Measurements from ENCODE around the gene CTIF.

CTIF gene

DNA sequence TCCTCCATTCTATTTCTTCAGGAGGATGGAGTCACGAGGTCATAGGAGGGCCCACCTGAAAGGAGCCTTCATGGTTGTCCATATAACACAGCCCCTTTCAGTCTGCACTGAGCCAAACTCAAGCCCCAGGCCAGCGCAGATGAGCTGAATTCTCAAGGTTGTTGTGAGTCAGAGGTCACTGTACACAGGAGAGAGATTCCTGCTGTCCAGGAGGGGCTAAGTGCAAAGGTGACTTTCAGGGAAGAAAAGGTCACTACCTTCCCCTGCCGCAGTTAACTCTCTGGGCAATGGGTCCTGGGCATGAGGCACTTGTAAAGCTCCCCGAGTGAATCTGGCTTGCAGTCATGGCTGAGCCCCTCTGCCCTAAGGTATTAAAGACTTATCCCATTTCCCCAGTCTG is 150.7 kb downstream of the CTIF start:
- DNase-seq, result no peak

GRCh38 chr18:48690494-48690893 is 151.7 kb downstream of the CTIF start:
- no peak for DNase-seq

DNA sequence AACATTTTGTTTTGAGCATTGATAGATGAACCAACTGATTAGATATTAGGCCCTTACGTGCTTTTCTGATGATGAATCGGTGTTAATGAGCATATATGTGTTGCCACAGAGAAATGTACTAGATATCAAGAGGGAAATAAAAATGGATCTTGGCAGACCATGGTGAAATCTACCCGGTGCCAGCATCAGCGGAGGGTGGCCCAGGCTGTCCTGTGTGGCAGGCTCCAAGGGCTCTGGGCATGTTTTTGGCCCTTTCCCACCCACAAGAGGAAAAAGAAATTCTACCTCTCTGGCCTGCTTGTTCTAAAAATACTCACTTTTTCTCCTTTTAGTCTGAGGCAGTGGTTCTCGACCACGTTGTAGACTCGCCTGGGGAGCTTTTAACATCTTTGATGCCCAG is 154.2 kb downstream of the CTIF start:
- no peak for DNase-seq

- DNase-seq, result no peak
Measured at GRCh38 chr18:48693625-48694262, 154.9 kb downstream of the CTIF start.

DNA sequence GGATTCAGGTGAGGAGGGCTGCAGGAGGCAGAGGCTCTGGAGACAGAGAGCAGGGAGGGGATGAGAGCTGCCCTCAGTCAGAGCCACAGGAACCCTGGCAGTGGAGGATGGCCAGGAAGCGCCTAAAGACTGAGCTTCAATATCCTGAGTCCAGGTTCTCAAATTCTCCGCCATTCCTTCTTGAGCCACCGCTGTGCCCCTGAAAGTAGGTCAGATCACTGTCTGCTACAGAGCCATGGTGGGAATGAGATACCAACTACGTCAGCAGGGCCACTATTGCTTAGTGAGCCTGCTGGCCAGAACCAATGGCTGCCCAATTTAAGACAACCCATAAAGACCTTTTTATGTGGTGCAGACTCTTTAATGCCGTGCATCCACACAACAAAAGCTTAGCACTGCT is 155.5 kb downstream of the CTIF start:
- no peak for DNase-seq

DNA sequence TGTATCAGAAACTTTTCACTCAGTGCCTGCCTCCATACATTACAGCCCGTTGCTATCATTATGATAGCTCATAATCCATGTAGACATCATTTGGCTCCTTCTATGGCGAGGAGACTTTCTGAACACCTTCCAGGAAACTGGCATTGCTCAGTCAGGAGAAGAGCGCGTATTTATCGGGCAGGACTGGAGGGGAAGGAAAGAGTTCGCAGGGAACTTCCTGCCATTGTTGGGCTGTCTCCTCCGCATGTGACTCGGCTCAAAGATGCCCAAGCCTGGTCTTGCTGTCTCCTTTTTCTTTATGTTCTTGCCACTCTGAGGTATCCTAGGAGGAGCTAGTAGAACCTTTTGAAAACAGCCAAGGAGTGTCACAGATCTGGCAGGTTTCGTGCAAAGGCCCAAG is 156.8 kb downstream of the CTIF start:
- no peak for DNase-seq

GRCh38 chr18:48696218-48696617 is 157.4 kb downstream of the CTIF start:
- DNase-seq, result no peak

DNA sequence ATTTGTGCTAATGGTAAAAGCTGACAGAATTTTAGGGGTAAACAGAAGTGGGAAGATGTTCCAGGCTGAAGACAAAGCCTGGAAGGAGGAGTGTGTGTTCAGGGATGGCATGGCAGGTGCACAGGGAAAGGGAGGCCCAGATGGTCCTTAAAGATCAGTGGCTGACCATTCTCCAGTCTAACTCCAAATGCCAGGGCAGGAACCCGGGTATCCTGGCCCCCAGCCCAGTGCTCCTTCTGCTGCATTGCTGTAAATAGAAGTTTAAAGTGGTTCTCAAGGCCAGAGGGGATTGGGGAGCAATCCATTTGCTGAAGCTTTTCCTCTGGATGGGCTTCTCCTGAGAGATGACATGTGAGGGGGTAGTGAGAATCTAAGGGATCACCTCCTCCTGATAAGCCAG is 158.6 kb downstream of the CTIF start:
- DNase-seq, result no peak

DNA sequence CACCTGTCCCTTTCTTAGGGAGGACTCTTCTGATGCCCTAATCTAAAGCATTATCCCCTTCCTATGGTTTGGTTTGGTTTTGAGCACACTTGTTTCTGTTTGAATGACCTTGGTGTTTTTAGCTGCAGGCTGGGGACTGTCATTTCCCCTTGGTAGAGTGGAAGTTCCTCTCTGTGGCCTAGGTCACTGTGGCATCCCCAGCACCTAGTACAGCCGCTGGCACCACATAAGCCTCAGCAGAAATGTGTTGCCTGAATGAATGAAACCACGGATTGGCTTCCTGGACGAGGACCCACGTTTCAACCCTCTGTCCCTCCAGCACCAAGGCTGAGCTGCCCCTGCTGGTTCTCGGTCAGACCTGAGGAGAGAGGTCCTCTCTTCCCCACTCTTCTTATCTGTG is 159.9 kb downstream of the CTIF start:
- DNase-seq, result no peak

DNA sequence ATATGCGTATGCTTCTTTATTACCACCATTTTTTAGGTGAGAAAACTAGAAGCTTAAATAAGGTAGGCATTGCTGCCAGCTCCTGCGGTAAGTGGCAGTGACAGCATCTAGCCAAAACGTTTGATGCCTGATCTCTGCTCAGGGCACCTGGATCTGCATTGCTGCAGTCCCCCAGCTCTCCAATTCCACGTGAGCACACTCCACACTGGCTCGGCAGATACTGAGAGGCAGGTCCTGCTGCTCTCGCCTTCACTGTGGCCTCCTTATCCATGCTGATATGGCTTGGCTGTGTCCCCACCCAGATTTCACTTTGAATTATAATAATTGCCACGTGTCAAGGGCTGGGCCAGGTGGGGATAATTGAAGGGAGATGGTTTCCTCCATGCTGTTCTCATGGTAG is 160.9 kb downstream of the CTIF start:
- no peak for DNase-seq

DNA sequence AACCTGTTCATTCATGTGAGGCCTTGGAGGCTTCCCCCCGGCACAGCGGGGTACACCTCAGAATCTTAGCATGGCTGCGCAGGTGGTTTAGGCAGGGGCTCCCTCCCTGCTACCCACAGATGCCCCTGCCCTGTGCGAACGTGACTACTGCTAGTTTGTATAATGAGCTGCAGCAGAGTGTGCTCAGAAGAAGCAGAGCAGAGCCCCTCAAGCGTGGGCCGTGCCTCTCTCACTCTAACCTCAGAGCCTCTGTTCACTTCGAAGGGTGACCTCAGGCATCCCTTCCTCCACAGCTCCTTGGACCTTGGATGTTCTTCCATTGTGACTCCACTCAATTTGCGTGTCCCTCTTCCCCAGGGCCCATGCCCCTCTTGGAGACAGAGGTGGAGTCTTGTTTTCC is 161.6 kb downstream of the CTIF start:
- no peak for DNase-seq

DNA sequence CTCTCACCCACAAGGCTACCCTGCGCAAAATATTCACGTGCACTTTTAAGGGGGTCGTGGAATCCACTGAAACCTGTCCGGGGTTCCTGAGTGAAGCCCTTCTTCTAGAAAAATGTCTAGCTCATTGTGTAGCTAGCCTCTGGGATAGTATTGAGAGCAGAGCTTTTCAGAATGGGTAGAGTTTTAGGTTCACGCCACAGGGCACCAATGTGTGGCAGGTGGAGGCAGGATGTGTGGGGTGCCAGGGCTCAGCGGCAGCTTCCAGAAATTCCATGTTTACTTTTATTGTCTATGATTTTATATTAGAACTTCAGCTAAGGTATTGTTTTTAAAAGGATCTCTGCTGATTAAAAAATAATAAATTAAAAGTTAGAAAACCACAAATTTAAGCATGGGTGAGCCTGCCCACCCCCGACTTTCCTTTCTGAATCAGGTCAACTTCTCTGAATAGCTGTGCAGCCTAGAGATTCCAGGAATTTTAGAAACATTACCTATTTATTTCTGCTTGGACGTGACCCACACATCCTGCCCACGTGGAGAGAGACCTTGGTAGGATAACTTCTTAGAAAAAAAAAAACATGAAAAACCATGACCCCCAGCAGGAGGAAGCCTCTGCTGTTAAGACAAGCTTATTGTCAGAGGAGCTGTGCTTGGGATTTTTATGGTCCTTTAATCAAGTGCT is 163.7 kb downstream of the CTIF start:
- DNase-seq, result no peak

DNA sequence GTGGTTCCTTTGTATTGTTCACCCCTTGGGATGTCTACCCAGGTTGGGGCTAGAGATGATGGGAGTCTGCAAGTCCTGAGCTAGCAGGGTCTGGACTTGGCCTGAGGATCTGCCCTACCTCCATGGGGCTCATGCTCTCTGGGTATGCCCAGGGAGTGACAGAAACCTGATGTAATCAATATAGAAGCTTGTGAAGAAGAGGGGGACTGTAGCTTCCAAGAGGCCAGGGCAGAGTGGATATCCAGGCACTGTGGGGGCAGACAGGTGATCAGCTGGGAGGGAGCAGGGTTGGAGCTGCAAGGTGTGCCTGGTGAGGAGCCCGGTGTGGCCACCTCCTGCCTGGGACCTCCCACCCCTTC is 164.2 kb downstream of the CTIF start:
- no peak for DNase-seq

DNA sequence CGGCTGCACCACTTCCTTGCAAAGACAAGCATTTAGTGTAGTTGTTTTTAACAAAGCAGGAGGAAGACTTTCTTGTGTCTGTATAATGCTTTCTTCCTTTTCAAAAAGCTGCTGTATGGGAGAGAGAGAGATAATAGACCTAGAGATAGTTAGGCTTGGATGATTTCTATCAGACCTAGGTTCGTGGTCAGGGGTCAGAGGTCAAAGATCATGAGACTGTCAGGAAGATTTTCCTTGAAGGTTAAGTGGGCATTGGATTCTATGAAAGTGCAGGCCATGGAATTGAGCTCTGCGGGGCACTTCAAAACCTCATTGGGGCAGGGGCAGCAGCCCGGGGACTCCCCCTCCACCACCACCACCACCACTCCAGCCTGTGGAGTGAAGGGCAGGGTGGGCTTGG is 164.6 kb downstream of the CTIF start:
- DNase-seq, result no peak

DNA sequence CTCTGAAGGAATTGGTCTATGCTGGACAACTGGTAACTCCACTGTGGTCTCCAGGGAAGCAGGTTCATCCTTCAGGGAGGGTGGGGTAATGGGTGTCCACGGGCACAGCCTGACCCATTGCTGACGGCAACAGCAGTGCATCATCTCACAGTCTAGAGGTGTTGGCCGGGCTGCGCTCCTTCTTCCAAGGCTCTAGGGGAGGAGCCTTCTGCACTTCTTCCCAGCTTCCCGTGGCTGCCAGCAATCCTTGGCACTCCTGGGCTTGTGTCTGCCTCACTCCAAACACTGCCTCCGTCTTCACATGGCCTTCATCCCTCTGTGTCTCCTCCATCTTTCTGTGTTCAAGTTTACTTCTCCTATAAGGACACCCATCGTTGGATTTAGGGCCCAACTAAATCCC is 166.2 kb downstream of the CTIF start:
- DNase-seq, result no peak

GRCh38 chr18:48705531-48705930 is 166.7 kb downstream of the CTIF start:
- DNase-seq, result no peak

DNA sequence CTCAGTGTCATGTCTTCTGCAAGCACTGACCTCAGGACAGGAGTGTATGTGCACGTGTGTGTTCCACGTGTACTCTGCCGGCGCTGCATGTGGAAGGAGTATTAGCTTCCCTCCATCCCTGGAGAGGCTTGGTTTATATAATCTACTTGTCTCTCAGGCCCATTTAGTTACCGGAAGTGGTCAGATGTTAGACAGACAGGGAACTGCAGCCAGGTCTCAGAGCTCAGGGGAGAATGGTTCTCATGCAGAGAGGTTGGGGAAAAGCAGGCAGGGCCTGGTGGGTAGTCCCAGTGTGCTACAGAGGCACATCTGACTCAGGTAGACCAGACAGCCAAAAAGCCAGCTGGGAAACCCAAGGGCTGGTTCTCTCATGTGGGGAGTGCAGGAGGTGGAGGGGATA is 167.9 kb downstream of the CTIF start:
- no peak for DNase-seq

- no peak for DNase-seq
Measured at GRCh38 chr18:48707636-48708296, 168.9 kb downstream of the CTIF start.

DNA sequence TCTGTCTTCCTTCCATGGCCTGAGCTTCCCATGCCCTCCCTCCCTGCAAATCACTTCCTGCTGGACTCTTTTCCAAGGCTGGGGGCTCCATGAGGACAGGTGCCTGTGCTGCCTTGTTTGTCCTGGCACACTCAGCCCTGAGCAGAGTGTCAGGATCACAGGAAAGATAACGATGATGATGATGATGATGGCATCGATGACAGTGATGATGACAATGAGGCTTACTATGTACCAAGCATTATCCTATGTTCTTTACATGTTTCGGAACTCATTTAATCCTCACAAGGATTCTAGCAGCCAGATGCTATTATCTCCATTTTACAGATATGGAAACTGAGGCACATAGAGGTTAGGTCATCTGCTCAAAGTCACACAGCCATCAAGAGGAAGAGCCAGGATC is 170.0 kb downstream of the CTIF start:
- DNase-seq, result no peak

DNA sequence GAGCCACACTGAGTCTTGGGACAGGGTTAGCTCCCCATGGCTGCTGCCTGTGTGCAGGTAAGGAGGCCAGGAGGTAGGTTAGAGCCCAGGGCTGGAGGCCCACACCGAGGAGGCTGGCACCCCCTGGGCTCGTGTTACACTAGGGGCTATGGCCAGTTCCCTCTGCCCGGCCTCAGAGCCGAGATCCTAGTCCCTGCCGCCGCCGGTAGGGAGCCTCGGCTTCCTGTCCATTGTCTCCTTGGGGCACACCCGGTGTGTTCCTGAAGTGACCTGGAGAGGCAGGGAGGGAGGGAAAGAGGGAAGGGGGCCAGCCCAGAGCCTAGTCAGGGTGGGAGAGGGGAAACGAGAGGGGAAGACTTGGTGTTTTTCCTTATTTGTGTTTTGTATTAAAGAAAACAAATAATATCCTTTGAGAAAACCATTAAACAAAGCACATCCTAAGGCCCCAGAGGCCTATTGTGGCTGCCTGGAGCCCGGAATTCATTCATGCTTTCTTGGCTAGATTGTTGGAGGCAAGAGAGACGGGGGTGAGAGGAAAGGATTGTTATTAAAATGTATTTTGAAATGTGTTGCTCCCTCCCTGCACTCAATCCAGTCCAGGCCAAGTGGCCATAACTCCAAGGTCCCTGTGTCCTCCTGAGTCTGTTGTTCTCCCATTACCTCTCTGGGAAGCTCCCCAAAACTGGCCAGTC is 170.7 kb downstream of the CTIF start:
- no peak for DNase-seq

GRCh38 chr18:48711651-48712486 is 173.0 kb downstream of the CTIF start:
- no peak for DNase-seq

DNA sequence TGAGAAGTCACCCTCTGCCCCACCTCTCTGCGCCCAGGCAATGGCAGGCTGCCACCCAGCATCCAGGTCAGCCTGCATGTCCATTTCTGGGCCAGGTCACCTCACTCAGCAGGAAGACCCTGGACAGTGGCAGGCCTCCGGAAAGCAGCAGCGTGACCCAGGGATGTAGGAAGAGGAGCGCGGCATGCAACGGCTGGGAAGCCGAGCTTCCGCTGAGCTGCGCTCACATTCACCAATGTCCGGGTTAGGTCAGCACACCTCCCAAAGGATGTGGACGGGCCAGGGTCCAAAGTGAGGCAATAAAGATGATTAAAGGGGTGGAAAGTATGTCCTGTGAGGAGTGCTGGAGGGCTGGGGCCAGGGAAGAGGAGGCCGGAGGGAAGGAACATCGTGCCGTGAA is 174.5 kb downstream of the CTIF start:
- DNase-seq, result no peak

GRCh38 chr18:48714873-48715272 is 176.0 kb downstream of the CTIF start:
- no peak for DNase-seq

Data from NCI-H1436 treated with DMSO at 0.1 percent for 48 hours (cell line).